ENCODE data around the gene C1QB.

- peak; percentile 87 to 97 (median 95) for TF ChIP-seq CTCF (IDR thresholded peaks at IDR 0.05)
- no peak for TF ChIP-seq POLR2A (IDR thresholded peaks at IDR 0.05)
Measured at GRCh38 chr1:22641906-22642636, 11.0 kb upstream of the C1QB start.

Data from right lobe of liver (tissue), 4 donors.